WTC11 (cell line): Measurements from ENCODE around the gene CDK2. TPM values are rescaled to one million over a fixed set of nuclear protein-coding genes. Genes with fewer than 3 reads are reported as not detected.

Experiments used
- ATAC-seq: fragments of 200-7000 bp; cut with Tn5 transposase; 2 replicates; pipeline ENCODE4 v1.10.0; 2021; ENCODE audit warnings: mild to moderate bottlenecking, moderate library complexity
- CTCF ChIA-PET: fragments of 300-600 bp; sonication (Branson Sonifier 250); formaldehyde crosslinking; loops from one replicate; lab custom pipeline; 2021; ENCODE audit warnings: antibody characterized with exemption; lab: Charles Lee
- POLR2A ChIA-PET: fragments of 350-600 bp; sonication (Branson Sonifier 250); formaldehyde crosslinking; loops from one replicate; lab custom pipeline; 2021; ENCODE audit warnings: antibody characterized with exemption; lab: Charles Lee
- DNase-seq: peaks from one replicate; pipeline ENCODE4 v3.0.0; 2021; ENCODE audit warnings: low spot score
- H3K27ac Mint-ChIP-seq: 2 replicates; pipeline ENCODE4 v1.8.0; 2021; ENCODE audit warnings: mixed read lengths
- H3K27me3 Mint-ChIP-seq: 2 replicates; pipeline ENCODE4 v1.8.0; 2021; ENCODE audit warnings: low read depth, mild to moderate bottlenecking, moderate library complexity, mixed read lengths
- H3K36me3 Mint-ChIP-seq: 2 replicates; pipeline ENCODE4 v1.8.0; 2021; ENCODE audit warnings: mixed read lengths
- H3K4me1 Mint-ChIP-seq: 2 replicates; pipeline ENCODE4 v1.8.0; 2022; ENCODE audit warnings: mixed read lengths
- H3K4me3 Mint-ChIP-seq: 2 replicates; pipeline ENCODE4 v1.8.0; 2021; ENCODE audit warnings: mild to moderate bottlenecking, moderate library complexity, mixed read lengths
- H3K9me3 Mint-ChIP-seq: 2 replicates; pipeline ENCODE4 v1.8.0; 2021; ENCODE audit warnings: mixed read lengths
- CREB1 ChIP-seq: sonication (generic); formaldehyde crosslinking; IDR thresholded peaks from 2 replicates; pipeline ENCODE4 v1.8.0; 2023; ENCODE audit warnings: mild to moderate bottlenecking, missing genetic modification reagents
- ESRRA ChIP-seq: sonication (generic); formaldehyde crosslinking; IDR thresholded peaks from 2 replicates; pipeline ENCODE4 v1.8.1; 2022; ENCODE audit warnings: mild to moderate bottlenecking, missing genetic modification reagents, borderline replicate concordance
- FOXK1 ChIP-seq: sonication (generic); formaldehyde crosslinking; IDR thresholded peaks from 2 replicates; pipeline ENCODE4 v1.8.0; 2022; ENCODE audit warnings: mild to moderate bottlenecking, moderate library complexity, missing genetic modification reagents
- GABPB1 ChIP-seq: sonication (generic); formaldehyde crosslinking; IDR thresholded peaks from 2 replicates; pipeline ENCODE4 v1.8.1; 2023; ENCODE audit warnings: mild to moderate bottlenecking, missing genetic modification reagents
- SMAD3 ChIP-seq: sonication (generic); formaldehyde crosslinking; IDR thresholded peaks from 2 replicates; pipeline ENCODE4 v1.8.0; 2022; ENCODE audit warnings: missing genetic modification reagents, mild to moderate bottlenecking, borderline replicate concordance
- ZBTB21 ChIP-seq: sonication (generic); formaldehyde crosslinking; IDR thresholded peaks from 2 replicates; pipeline ENCODE4 v1.8.1; 2023; ENCODE audit warnings: mild to moderate bottlenecking, missing genetic modification reagents, borderline replicate concordance
- ZNF121 ChIP-seq: sonication (generic); formaldehyde crosslinking; IDR thresholded peaks from 2 replicates; pipeline ENCODE4 v1.8.0; 2023; ENCODE audit warnings: missing genetic modification reagents
- ZNF138 ChIP-seq: sonication (generic); formaldehyde crosslinking; conservative IDR thresholded peaks from 2 replicates; pipeline ENCODE4 v1.8.1; 2022; ENCODE audit warnings: mild to moderate bottlenecking, moderate library complexity, missing genetic modification reagents
- ZNF671 ChIP-seq: fragments of 250-450 bp; sonication (Bioruptor Pico); IDR thresholded peaks from 2 replicates; pipeline ENCODE4 v1.8.0; 2021; ENCODE audit warnings: mild to moderate bottlenecking
- total RNA-seq: library from RNA; stranded (reverse); gene quantifications from 3 replicates; pipeline ENCODE4 v1.2.3, GENCODE V29; 2021
- TF ChIP-seq, protein P1 (sequence below): fragments of 250-450 bp; sonication (Bioruptor Pico); conservative IDR thresholded peaks from 2 replicates; pipeline ENCODE4 v1.9.0; 2021; ENCODE audit warnings: mild to moderate bottlenecking
- TF ChIP-seq, protein P2 (sequence below): fragments of 250-450 bp; sonication (Bioruptor Pico); IDR thresholded peaks from 2 replicates; pipeline ENCODE4 v2.1.2; 2022; ENCODE audit warnings: mild to moderate bottlenecking, moderate library complexity
- TF ChIP-seq, protein P3 (sequence below): sonication (generic); formaldehyde crosslinking; IDR thresholded peaks from 2 replicates; pipeline ENCODE4 v1.8.1; 2022; ENCODE audit warnings: low read depth, mild to moderate bottlenecking, moderate library complexity, missing genetic modification reagents, borderline replicate concordance
- TF ChIP-seq, protein P4 (sequence below): sonication (generic); formaldehyde crosslinking; IDR thresholded peaks from 2 replicates; pipeline ENCODE4 v1.8.1; 2023; ENCODE audit warnings: mild to moderate bottlenecking, missing genetic modification reagents
- TF ChIP-seq, protein P5 (sequence below): sonication (generic); formaldehyde crosslinking; IDR thresholded peaks from 2 replicates; pipeline ENCODE4 v1.8.1; 2022; ENCODE audit warnings: mild to moderate bottlenecking, moderate library complexity, missing genetic modification reagents
- TF ChIP-seq, protein P6 (sequence below): sonication (generic); formaldehyde crosslinking; IDR thresholded peaks from 2 replicates; pipeline ENCODE4 v1.8.1; 2022; ENCODE audit warnings: low read depth, missing genetic modification reagents, borderline replicate concordance
- TF ChIP-seq, protein P7 (sequence below): sonication (generic); formaldehyde crosslinking; IDR thresholded peaks from 2 replicates; pipeline ENCODE4 v1.8.0; 2022; ENCODE audit warnings: mild to moderate bottlenecking, missing genetic modification reagents
- TF ChIP-seq, protein P8 (sequence below): sonication (generic); formaldehyde crosslinking; IDR thresholded peaks from 2 replicates; pipeline ENCODE4 v1.8.1; 2023; ENCODE audit warnings: mild to moderate bottlenecking, missing genetic modification reagents

The CDK2 gene
- total RNA-seq, 1 experiment from 2014 or later: 43.1 TPM

DNA sequence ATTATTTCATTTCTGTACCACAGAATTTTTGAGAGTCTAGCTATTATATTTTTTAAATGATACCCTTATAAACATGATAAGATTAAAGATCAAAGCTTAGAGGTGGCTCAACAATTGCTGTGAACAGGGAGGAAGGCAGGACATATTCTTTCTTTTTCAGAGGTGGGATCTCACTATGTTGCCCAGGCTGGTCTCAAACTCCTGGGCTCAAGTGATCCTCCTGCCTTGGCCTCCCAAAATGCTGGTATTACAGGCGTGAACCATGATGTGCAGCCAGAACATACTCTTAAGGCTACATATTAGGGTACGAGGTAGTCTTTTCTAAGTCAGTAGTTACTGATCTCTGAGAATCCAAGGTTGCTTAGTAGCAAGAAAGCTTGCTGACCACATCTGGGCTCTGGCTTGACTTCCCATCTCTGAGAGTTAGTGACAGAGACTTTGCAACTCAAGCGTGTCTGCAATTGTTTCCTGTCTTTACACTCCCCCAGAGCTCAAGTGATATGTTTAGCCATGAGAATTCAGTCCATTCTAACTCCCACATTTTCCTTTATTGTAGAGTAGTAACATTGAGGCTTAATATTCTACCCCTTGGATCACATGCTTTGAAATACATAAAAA is 15.8 kb downstream of the CDK2 start:
- CTCF ChIA-PET: interaction anchor here (0.5 to 1.5 kb wide), 3 partner anchors 14 to 55 kb away, joined by 4 to 6 read pairs (median 5); partner anchors contain the start of gene SUOX
- H3K4me1 Mint-ChIP-seq: no peaks in the 10 kb centered on the region
- H3K27me3 Mint-ChIP-seq: no peaks in the 10 kb centered on the region
- no peak for ATAC-seq
- peak; percentile 76 for TF ChIP-seq ZNF121 (CRISPR knock-in tag)
- TF ChIP-seq, protein P1, sequence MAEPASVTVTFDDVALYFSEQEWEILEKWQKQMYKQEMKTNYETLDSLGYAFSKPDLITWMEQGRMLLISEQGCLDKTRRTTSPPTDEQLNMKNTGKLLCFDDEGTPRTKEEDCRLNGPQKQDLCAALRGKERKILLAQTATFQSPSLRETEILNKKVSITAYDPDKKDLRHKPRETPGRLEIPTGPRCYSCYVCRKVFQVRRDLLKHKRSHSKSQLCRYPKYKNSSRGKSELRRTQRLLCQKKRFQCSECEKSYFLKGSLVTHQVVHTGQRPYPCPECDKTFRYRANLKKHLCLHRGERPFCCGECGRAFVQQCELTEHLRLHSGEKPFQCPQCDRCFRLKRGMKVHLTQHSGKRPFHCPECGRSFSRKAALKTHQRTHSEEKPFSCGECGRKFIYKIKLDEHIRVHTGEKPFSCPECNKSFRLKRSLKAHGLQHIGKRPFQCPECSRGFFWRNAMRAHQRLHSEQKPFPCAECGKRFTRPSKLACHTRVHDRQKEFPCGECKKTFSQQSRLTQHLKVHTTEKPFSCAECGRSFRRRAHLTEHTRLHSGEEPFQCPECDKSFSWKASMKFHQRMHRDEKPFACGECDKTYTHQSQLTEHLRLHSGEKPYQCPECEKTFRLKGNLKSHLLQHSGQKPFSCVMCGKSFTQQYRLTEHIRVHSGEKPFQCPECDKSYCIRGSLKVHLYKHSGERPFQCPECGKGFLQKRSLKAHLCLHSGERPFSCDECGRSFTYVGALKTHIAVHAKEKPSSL: no peak
- no peak overlapping the region for H3K4me3 Mint-ChIP-seq
- no peak overlapping the region; the same call in 1 of the 2 replicates for H3K27ac Mint-ChIP-seq
- H3K9me3 Mint-ChIP-seq: no peaks in the 10 kb centered on the region
- POLR2A ChIA-PET: interaction anchor here (3.3 kb wide), 1 partner anchor 8 kb away, joined by 12 read pairs; the partner anchor contains the start of gene RAB5B
- H3K36me3 Mint-ChIP-seq: peaks cover 36% of the 10 kb centered on the region
- no peak for DNase-seq

DNA sequence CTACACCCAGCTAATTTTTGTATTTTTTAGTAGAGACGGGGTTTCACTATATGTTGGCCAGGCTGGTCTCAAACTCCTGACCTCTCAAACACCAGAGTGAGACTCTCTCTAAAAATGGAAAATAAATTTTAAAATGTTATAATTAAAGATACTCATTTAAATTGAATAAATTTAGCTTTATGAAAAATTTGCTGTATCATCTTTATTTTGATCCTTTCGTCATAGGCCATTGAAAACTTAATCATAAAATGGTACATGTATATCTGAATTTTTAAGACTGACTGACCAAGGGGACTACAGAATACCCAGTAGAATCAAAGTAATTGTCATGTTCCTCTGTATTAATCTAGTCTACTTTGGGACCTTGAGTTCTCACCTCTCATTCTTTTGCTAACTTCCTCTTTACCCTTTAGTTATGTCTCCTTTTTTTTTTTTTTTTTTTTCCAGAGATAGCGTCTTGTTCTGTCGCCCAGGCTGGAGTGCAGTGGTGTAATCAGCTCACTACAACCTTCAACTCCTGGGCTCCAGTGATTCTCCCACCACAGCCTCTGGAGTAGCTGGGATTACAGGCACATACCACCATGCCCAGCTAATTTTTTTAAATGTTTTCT is 16.7 kb downstream of the CDK2 start:
- Mint-ChIP-seq H3K4me3 (no peak overlapping the region), H3K4me1 (no peaks in the 10 kb centered on the region), H3K9me3 (no peaks in the 10 kb centered on the region), H3K27me3 (no peaks in the 10 kb centered on the region), H3K27ac (no peak overlapping the region), H3K36me3 (peaks cover 35% of the 10 kb centered on the region)
- ChIA-PET CTCF (interaction anchor here (1.2 to 1.3 kb wide), 2 partner anchors 13 kb away, joined by 3 to 5 read pairs; no protein-coding TSS in a partner anchor), POLR2A (interaction anchor here (3.3 kb wide), 1 partner anchor 9 kb away, joined by 12 read pairs; the partner anchor contains the start of gene RAB5B)
- no peak for DNase-seq
- no peak for ATAC-seq
- TF ChIP-seq FOXK1 (CRISPR knock-in tag) (no peak), SMAD3 (no peak), ZNF138 (no peak), CREB1 (CRISPR knock-in tag) (no peak), GABPB1 (CRISPR knock-in tag) (no peak), ZNF671 (CRISPR knock-in tag) (no peak), ZBTB21 (CRISPR knock-in tag) (no peak), ESRRA (CRISPR knock-in tag) (no peak)
- TF ChIP-seq, protein P2, sequence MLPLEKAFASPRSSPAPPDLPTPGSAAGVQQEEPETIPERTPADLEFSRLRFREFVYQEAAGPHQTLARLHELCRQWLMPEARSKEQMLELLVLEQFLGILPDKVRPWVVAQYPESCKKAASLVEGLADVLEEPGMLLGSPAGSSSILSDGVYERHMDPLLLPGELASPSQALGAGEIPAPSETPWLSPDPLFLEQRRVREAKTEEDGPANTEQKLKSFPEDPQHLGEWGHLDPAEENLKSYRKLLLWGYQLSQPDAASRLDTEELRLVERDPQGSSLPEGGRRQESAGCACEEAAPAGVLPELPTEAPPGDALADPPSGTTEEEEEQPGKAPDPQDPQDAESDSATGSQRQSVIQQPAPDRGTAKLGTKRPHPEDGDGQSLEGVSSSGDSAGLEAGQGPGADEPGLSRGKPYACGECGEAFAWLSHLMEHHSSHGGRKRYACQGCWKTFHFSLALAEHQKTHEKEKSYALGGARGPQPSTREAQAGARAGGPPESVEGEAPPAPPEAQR (CRISPR knock-in tag): no peak
- TF ChIP-seq, protein P3, sequence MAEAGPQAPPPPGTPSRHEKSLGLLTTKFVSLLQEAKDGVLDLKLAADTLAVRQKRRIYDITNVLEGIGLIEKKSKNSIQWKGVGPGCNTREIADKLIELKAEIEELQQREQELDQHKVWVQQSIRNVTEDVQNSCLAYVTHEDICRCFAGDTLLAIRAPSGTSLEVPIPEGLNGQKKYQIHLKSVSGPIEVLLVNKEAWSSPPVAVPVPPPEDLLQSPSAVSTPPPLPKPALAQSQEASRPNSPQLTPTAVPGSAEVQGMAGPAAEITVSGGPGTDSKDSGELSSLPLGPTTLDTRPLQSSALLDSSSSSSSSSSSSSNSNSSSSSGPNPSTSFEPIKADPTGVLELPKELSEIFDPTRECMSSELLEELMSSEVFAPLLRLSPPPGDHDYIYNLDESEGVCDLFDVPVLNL (CRISPR knock-in tag): no peak
- TF ChIP-seq, protein P4, sequence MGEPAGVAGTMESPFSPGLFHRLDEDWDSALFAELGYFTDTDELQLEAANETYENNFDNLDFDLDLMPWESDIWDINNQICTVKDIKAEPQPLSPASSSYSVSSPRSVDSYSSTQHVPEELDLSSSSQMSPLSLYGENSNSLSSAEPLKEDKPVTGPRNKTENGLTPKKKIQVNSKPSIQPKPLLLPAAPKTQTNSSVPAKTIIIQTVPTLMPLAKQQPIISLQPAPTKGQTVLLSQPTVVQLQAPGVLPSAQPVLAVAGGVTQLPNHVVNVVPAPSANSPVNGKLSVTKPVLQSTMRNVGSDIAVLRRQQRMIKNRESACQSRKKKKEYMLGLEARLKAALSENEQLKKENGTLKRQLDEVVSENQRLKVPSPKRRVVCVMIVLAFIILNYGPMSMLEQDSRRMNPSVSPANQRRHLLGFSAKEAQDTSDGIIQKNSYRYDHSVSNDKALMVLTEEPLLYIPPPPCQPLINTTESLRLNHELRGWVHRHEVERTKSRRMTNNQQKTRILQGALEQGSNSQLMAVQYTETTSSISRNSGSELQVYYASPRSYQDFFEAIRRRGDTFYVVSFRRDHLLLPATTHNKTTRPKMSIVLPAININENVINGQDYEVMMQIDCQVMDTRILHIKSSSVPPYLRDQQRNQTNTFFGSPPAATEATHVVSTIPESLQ (CRISPR knock-in tag): no peak
- TF ChIP-seq, protein P5, sequence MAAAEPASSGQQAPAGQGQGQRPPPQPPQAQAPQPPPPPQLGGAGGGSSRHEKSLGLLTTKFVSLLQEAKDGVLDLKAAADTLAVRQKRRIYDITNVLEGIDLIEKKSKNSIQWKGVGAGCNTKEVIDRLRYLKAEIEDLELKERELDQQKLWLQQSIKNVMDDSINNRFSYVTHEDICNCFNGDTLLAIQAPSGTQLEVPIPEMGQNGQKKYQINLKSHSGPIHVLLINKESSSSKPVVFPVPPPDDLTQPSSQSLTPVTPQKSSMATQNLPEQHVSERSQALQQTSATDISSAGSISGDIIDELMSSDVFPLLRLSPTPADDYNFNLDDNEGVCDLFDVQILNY (CRISPR knock-in tag): no peak
- TF ChIP-seq, protein P6, sequence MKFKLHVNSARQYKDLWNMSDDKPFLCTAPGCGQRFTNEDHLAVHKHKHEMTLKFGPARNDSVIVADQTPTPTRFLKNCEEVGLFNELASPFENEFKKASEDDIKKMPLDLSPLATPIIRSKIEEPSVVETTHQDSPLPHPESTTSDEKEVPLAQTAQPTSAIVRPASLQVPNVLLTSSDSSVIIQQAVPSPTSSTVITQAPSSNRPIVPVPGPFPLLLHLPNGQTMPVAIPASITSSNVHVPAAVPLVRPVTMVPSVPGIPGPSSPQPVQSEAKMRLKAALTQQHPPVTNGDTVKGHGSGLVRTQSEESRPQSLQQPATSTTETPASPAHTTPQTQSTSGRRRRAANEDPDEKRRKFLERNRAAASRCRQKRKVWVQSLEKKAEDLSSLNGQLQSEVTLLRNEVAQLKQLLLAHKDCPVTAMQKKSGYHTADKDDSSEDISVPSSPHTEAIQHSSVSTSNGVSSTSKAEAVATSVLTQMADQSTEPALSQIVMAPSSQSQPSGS (CRISPR knock-in tag): no peak
- TF ChIP-seq, protein P7, sequence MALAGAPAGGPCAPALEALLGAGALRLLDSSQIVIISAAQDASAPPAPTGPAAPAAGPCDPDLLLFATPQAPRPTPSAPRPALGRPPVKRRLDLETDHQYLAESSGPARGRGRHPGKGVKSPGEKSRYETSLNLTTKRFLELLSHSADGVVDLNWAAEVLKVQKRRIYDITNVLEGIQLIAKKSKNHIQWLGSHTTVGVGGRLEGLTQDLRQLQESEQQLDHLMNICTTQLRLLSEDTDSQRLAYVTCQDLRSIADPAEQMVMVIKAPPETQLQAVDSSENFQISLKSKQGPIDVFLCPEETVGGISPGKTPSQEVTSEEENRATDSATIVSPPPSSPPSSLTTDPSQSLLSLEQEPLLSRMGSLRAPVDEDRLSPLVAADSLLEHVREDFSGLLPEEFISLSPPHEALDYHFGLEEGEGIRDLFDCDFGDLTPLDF (CRISPR knock-in tag): no peak
- TF ChIP-seq, protein P8, sequence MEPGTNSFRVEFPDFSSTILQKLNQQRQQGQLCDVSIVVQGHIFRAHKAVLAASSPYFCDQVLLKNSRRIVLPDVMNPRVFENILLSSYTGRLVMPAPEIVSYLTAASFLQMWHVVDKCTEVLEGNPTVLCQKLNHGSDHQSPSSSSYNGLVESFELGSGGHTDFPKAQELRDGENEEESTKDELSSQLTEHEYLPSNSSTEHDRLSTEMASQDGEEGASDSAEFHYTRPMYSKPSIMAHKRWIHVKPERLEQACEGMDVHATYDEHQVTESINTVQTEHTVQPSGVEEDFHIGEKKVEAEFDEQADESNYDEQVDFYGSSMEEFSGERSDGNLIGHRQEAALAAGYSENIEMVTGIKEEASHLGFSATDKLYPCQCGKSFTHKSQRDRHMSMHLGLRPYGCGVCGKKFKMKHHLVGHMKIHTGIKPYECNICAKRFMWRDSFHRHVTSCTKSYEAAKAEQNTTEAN: no peak
